GM23248 (cell line): ENCODE results near the gene RUFY1.

ENCODE experiments used
- EZH2 ChIP-seq: fragments of 200-600 bp; sonication (generic); IDR thresholded peaks from 2 replicates; pipeline ENCODE4 v1.6.1; 2018; ENCODE audit warnings: antibody characterized with exemption, mild to moderate bottlenecking; ENCODE audit not compliant: insufficient read depth, poor library complexity, severe bottlenecking
- EZH2phosphoT487 ChIP-seq: fragments of 200-600 bp; sonication (generic); IDR thresholded peaks from 2 replicates; pipeline ENCODE4 v1.6.1; 2018; ENCODE audit warnings: antibody characterized with exemption, moderate library complexity, mild to moderate bottlenecking, low read depth; ENCODE audit not compliant: insufficient read depth

DNA sequence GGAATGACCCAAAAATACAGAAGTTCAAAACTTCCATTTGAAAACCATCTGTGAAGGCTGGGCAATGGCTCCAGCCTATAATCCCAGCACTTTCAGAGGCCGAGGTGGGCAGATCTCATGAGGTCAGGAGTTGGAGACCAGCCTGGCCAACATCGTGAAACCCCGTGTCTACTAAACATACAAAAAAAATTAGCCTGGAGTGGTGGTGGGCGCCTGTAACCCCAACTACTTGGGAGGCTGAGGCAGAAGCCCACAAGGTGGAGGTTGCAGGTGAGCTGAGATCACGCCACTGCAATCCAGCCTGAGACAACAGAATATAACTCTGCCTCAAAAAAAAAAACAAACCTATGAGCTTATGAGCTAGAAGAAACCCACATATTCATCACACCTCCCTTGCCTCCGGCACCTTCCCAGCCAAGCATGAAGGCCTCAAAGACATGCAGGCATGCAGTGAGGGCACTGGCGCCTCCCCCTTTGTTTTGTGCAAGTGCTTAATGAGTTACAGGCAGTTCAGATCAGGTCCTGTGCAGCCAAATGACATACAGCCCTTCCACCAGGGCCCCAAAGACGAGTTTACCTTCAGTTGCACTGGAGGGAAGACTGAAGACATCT lies 63.2 kb downstream of the RUFY1 start:
- TF ChIP-seq EZH2phosphoT487 (no peak), EZH2 (no peak)
